Mesothelial cell of epicardium (in vitro differentiated cells): ENCODE data around the gene JOSD2. TPM values are rescaled to one million over a fixed set of nuclear protein-coding genes. Genes with fewer than 3 reads are reported as not detected.

Source experiments
- DNase-seq, 2 experiments: peaks; one replicate each; pipeline ENCODE4 v3.0.0; 2021; ENCODE audit warnings: low spot score in 2 of 2; ENCODE audit not compliant: unreplicated experiment in 2 of 2
- H3K27ac Mint-ChIP-seq: 2 replicates; pipeline ENCODE4 v1.8.0; 2021; ENCODE audit warnings: mixed read lengths
- H3K27me3 Mint-ChIP-seq: 2 replicates; pipeline ENCODE4 v1.8.0; 2021; ENCODE audit warnings: low read depth, mixed read lengths
- H3K36me3 Mint-ChIP-seq: 2 replicates; pipeline ENCODE4 v1.8.0; 2021; ENCODE audit warnings: mixed read lengths
- H3K4me1 Mint-ChIP-seq: 2 replicates; pipeline ENCODE4 v1.8.0; 2021; ENCODE audit warnings: mixed read lengths
- H3K4me3 Mint-ChIP-seq: 2 replicates; pipeline ENCODE4 v1.8.0; 2021; ENCODE audit warnings: mild to moderate bottlenecking, moderate library complexity, mixed read lengths
- H3K9me3 Mint-ChIP-seq: 2 replicates; pipeline ENCODE4 v1.8.0; 2021; ENCODE audit warnings: mixed read lengths
- CTCF ChIP-seq: fragments of 200-600 bp; sonication (generic); IDR thresholded peaks from one replicate; pipeline ENCODE4 v1.5.0; 2021; ENCODE audit warnings: antibody characterized with exemption; ENCODE audit not compliant: unreplicated experiment
- total RNA-seq: library from RNA; stranded (reverse); gene quantifications from 3 replicates; pipeline ENCODE4 v1.2.1, GENCODE V29; 2021

The JOSD2 gene
- total RNA-seq, 1 donor from 2014 or later = 17.5 TPM

GRCh38 chr19:50505856-50506611, 5.0 kb downstream of the JOSD2 start:
- H3K27ac Mint-ChIP-seq = no peak overlapping the region
- H3K4me1 Mint-ChIP-seq = peaks cover 4% of the 10 kb centered on the region
- H3K27me3 Mint-ChIP-seq = peaks cover 8% of the 10 kb centered on the region
- no peak overlapping the region for H3K4me3 Mint-ChIP-seq
- no peak for TF ChIP-seq CTCF
- H3K36me3 Mint-ChIP-seq = peaks cover 2% of the 10 kb centered on the region
- no peaks in the 10 kb centered on the region for H3K9me3 Mint-ChIP-seq
- DNase-seq = no peak

DNA sequence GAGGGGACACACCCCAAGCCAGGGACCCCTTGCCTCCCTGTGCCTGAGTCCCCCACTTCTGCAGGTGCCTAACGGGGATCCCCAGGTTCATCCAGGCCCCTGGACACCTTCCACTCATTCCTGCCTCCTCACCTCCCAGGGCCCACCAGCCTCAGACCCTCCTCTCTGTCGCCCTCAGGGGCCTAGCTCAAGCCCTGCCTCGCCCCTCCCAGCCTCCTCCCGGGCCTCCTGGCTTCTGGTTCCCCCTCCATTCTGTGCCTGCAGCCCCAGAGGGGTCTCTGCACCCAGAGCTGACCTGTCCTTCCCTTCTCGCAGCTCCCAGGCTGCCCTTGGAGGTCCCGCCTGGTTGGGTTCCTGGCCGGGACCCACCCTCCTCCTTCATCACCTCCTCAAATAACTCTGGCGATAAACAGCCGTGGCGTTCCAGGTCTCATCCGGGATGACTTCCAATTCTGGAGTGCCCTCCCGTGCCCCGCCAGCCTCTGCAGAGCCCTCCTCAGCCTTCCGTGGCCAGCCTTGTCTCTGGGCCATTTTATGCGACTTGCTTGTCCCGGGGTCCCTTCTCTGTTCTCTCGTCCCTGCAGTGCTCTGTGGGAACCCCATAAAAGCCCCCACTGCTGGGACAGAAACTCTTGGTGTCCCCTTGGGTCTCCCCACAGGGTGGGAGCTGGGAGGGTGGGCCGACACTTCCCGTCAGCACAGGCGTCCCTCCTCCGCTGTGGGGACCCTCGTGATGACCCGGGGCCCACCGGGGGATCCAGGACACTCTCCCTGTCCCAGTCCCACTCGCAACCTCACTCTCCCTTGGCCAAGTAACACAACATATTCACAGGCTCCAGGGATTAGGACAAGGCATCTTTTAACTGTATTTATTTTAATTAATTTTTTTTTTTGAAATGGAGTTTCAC, 9.2 kb downstream of the JOSD2 start:
- no peak for DNase-seq
- peak overlapping the region; percentile 30 for H3K27ac Mint-ChIP-seq

GRCh38 chr19:50501186-50501567, 9.8 kb downstream of the JOSD2 start:
- no peak for TF ChIP-seq CTCF
- H3K9me3 Mint-ChIP-seq = no peaks in the 10 kb centered on the region
- peaks cover 3% of the 10 kb centered on the region for H3K4me1 Mint-ChIP-seq
- DNase-seq = no peak
- H3K36me3 Mint-ChIP-seq = peaks cover 2% of the 10 kb centered on the region
- H3K27ac Mint-ChIP-seq = no peak overlapping the region
- peaks cover 18% of the 10 kb centered on the region for H3K27me3 Mint-ChIP-seq
- H3K4me3 Mint-ChIP-seq = no peak overlapping the region

More for the DNA sequence above, 9.2 kb downstream of the JOSD2 start:
- peaks cover 3% of the 10 kb centered on the region for H3K4me1 Mint-ChIP-seq
- no peak overlapping the region for H3K4me3 Mint-ChIP-seq
- H3K27me3 Mint-ChIP-seq = peaks cover 15% of the 10 kb centered on the region
- peaks cover 2% of the 10 kb centered on the region for H3K36me3 Mint-ChIP-seq
- H3K9me3 Mint-ChIP-seq = no peaks in the 10 kb centered on the region
- no peak for TF ChIP-seq CTCF

DNA sequence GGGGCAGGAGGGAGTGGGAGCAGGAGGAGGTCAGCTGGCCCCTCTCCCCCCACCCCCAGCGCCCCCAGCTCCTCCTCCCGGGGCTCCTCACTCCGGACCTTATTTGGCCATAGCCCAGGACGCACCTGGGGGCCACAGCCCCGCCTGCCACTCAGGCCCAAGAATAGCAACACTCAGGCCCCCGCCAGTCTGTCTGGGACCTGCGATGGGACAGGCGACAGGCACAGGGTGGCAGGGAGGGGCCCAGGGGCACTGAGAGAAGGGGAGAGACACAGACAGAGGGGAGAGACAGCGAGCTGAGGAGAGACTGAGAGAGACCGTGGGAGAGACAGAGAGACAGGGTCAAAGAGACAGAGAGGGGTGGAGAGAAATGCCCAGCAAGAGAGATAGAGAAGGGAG, 10.2 kb downstream of the JOSD2 start:
- H3K4me3 Mint-ChIP-seq = no peak overlapping the region
- H3K36me3 Mint-ChIP-seq = peaks cover 2% of the 10 kb centered on the region
- TF ChIP-seq CTCF = no peak
- H3K27me3 Mint-ChIP-seq = peaks cover 21% of the 10 kb centered on the region
- H3K27ac Mint-ChIP-seq = no peak overlapping the region
- H3K9me3 Mint-ChIP-seq = no peaks in the 10 kb centered on the region
- DNase-seq = no peak
- H3K4me1 Mint-ChIP-seq = peaks cover 3% of the 10 kb centered on the region

DNA sequence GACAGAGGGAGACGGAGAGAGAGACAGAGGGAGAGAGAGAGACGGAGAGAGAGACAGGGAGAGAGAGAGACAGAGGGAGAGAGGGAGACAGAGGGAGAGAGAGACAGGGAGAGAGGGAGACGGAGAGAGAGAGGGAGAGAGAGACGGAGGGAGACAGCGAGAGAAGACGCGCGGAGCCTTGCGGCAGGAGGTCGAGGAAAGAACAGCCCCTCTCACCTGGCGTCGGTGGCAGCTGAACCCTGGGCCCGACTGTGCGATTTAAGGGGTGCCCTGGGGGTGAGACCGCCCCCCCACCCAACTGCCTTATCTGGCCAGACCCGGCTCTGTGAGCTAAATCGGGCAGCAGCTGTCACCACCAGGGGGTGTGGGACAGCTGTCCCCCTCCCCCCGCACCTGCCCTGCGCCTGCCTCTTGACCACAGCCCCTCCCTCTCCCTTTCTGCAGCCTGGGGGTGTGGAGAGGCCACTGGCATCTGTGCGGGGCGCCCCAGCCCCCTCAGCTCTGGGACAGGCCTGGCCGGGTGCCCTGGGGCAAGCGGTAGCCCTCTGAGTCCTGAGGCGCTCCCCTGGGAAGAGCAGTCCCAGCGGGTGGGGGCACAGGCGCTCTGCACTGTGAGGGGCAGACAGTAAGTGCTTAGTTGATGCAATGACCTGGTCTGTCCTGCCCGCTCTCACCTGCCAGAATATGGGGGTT, 10.8 kb downstream of the JOSD2 start:
- Mint-ChIP-seq H3K27ac (no peak overlapping the region), H3K4me3 (no peak overlapping the region), H3K9me3 (no peaks in the 10 kb centered on the region), H3K27me3 (peaks cover 26% of the 10 kb centered on the region), H3K36me3 (no peaks in the 10 kb centered on the region), H3K4me1 (peaks cover 3% of the 10 kb centered on the region)
- no peak for DNase-seq
- TF ChIP-seq CTCF = peak; percentile 11
